KOPT-K1 (cell line): ENCODE measurements around the gene RECK.
"Not testable (repeated sequence)": the region's sequence is repeated elsewhere in the genome, so short reads cannot be mapped to it uniquely, and the experiment has no call there.

Experiments
- H3K27ac ChIP-seq: fragments of 200-600 bp; sonication (generic); 2 replicates; pipeline ENCODE4 v1.5.1; 2016; ENCODE audit warnings: antibody characterized with exemption, mild to moderate bottlenecking, low read depth, low read length; ENCODE audit not compliant: poor library complexity, severe bottlenecking
- H3K36me3 ChIP-seq: fragments of 200-600 bp; sonication (generic); 2 replicates; pipeline ENCODE4 v1.5.1; 2017; ENCODE audit warnings: antibody characterized with exemption, mild to moderate bottlenecking, low read length, moderate library complexity; ENCODE audit not compliant: insufficient read depth
- H3K9me3 ChIP-seq: fragments of 200-600 bp; sonication (generic); 2 replicates; pipeline ENCODE4 v1.5.1; 2017; ENCODE audit warnings: antibody characterized with exemption, low read length, mild to moderate bottlenecking; ENCODE audit not compliant: insufficient read depth, poor library complexity, severe bottlenecking

The RECK gene

DNA sequence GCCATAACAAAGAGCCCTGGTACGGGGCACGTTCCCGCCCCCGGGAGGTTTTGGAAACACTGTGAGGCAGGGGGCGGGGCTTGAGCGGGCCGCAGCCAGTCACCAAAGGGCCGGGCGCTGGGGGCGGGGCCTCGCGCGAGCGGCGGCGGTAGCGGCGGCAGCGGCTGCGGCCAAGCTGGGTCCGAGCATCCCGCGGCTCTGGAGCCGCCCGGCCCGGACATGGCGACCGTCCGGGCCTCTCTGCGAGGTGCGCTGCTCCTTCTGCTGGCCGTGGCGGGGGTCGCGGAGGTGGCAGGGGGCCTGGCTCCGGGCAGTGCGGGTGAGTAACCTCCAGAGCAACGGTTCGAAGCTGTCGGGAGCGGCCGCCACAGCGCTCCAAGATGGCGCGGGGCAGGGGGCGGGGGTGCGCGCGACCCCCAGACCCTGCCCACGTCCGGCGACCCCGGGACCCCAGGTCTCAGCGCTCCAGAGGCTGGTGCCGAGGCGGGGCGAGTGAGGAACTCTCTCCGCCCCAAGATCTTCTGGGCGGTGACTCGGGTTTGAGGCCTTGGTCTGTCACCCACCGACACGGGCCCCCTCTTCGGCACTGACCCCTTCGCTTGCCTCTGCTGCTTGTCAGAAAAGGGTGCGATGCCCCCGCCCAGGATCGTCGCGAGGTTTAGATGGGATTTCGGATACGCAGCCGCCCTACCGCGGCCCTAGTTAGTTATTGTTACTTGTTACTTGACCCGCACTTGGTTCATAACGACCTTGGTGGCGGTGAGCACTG is at the start of gene RECK:
Gene RECK (plus strand): TSS at position 134 of the 769 bp plus-strand sequence. CDS start 86 bp downstream, at position 220.
- Histone ChIP-seq H3K9me3 (no peaks in the 10 kb centered on the region), H3K27ac (peak within 1 kb of the TSS; percentile 61), H3K36me3 (no peaks in the 10 kb centered on the region)

DNA sequence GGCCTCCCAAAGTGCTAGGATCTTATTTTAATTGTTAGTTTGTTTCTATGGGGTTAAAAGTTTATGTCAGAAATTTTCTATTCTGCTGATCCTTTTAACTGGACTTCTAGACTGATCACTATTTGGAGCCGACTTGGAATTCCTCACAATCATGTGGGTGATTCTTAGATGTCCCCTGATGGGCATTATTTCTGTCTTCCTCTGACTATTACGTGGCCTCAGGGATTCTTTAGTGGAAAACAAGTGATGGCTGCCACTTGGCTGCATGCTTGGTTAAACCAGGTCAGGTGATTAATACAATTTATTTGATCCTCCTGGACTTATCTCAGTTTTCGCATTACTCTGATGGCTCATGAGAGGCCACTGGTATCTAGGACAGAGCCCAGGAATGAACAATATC is 46.6 kb upstream of the RECK start:
- Histone ChIP-seq H3K27ac (no peak overlapping the region), H3K9me3 (no peaks in the 10 kb centered on the region), H3K36me3 (no peaks in the 10 kb centered on the region)

DNA sequence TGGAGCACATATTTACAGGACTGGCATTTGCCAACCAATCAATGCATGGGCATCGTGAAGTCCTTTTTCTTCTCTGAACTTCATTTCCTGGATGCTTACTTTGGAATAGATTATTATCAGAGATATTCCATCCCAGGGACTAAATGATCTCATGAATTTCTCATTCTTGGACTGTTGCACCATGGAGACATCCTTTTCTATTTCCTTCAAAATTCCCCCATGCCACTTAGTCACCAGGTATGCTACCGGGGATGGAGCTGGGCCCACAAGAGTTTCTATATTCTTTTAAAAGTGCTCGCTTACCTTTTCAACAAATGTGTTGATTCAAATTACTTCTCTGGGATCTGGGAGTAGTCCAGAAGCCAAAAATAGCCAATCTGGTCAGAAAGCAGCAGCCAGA is 43.6 kb upstream of the RECK start:
- not testable (repeated sequence) for H3K27ac ChIP-seq, H3K9me3 ChIP-seq

DNA sequence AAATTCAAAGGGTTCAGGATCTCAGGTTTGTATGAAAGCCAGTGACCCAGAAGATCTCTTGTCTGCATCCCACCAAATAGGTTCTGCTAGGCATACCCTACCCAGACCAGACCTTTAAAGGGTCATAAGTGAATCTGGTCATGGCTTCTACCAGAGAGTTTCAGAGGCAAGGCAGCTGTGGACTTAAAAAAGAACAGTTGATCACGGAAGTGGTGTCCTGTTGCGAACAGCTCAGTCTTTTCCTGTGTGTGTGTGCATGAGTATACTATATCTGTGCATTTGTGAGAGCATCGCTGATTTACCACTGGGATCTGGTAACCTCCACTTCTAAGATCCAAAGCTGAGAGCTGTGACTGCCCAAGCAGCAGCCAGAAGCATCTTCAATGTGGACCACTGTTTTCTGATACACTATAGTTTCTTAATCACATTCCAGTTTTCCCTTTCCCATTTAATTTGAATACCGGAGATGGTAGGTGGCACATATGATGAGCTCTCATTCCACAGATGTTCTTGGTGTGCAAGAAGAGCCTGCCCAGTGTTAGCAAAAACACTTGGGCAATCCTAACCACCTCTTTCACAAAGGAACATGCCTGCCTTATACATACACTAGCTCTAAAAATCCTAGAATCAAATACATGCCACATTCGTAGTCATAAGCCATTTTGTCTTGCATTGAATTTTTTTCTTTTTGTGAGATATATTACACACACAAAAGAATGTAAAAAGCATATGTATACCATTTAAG is 42.6 kb upstream of the RECK start:
- no peak overlapping the region for H3K27ac ChIP-seq
- no peaks in the 10 kb centered on the region for H3K36me3 ChIP-seq

More for the DNA sequence above, 43.6 kb upstream of the RECK start:
- not testable (repeated sequence) for H3K36me3 ChIP-seq

GRCh38 chr9:35994959-35995358 is 41.8 kb upstream of the RECK start:
- H3K9me3 ChIP-seq, result peaks cover 7% of the 10 kb centered on the region
- no peaks in the 10 kb centered on the region for H3K36me3 ChIP-seq
- H3K27ac ChIP-seq, result no peak overlapping the region

More for the DNA sequence above, 42.6 kb upstream of the RECK start:
- H3K9me3 ChIP-seq, result peaks cover 7% of the 10 kb centered on the region

DNA sequence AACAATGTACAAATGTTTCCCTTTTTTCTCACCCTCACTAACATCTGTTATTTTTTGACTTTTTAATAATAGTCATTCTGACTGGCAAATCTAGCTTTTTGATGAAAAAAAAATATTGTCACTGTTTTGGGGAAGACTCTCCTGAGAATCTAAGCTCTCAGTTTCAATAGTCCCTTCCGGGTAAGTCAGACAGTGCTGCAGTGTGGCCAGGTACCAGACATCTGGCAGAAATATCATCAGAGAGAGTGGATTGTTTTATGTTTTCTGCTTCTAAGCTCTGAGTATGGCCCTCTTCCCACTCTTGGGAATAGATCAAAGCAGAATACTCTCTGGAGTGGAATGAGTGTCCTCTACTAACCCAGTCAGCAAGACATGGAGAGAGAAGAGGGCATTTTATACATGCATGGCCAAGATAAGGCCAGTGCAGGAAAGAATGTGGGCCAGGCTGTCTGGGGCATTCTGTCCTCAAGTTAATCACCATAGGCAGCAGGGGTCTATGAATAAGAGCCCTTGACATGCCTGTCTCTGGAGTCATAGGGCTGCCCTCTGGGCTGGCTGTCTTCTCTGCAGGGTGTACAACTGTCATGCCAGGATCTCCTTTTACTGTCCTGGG is 40.2 kb upstream of the RECK start:
- Histone ChIP-seq H3K9me3 (peaks cover 7% of the 10 kb centered on the region), H3K36me3 (no peaks in the 10 kb centered on the region), H3K27ac (no peak overlapping the region)

DNA sequence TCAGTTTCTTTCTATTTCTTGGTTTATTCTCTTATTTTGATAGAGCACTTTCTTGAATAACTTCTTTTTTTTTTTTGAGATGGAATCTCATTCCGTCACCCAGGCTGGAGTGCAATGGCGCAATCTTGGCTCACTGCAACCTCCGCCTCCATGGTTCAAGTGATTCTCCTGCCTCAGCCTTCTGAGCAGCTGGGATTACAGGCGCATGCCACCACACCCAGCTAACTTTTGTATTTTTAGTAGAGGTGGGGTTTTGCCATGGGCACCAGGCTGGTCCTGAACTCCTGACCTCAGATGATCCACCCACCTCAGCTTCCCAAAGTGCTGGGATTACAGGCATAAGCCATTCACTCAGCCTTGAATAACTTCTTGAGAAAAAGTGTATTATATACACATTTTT is 39.7 kb upstream of the RECK start:
- not testable (repeated sequence) for H3K27ac ChIP-seq, H3K9me3 ChIP-seq, H3K36me3 ChIP-seq

DNA sequence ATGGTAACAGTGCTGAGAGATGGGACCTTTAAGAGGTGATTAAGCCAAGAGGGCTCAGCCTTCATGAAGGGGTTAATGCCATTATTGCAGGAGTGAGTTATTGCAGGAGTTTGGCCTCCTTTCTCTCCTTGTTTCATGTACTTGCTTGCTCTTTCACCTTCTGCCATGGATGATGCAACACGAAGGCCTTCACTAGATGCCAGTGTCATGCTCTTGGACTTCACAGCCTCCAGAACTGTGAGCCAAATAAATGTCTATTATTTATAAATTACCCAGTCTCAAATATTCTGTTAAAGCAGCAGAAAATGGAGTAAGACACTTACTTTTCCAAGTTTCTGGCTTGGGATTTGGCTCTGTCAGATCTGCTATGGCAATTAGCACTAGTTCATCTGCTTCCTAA is 38.4 kb upstream of the RECK start:
- Histone ChIP-seq H3K27ac (no peak overlapping the region), H3K9me3 (peaks cover 7% of the 10 kb centered on the region), H3K36me3 (no peaks in the 10 kb centered on the region)

GRCh38 chr9:36005891-36006290 is 30.8 kb upstream of the RECK start:
- Histone ChIP-seq H3K27ac (no peak overlapping the region), H3K36me3 (no peaks in the 10 kb centered on the region), H3K9me3 (peaks cover 12% of the 10 kb centered on the region)

DNA sequence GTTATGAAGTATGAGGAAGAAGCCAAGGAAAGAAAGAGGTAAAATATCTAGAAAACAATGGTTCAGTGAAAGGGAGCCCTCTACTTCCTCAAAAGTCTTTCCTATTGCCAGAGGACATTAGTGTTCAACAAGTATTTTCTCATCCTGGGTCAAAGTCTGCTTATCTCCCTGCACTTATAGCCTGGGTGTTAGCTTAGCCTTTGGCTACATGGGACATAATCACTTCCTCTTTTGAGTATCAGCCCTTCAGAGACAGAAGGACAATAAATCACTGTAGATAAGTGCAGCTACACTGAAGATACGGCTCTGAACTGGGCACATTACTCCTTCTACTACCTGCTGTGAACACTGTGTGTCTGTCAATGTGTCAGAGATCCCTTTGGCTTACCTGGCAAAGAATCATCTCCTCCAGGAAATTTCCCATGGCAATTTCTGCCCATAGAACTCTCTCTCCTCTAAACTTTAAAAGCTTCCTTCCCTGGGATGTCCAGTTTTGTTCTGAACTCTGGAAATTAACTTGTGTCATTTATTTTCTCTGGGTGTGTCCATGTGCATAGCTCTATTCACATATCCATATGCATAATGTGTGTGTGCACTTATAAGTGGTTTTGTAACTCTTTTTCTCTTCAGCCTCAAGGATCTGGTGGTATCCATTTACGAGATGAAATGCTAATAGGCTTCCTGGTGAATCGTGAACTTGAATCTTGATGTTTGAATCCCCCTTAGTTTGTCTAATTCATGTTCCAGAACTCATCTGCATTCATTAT is 30.0 kb upstream of the RECK start:
- Histone ChIP-seq H3K9me3 (peaks cover 12% of the 10 kb centered on the region), H3K36me3 (no peaks in the 10 kb centered on the region), H3K27ac (no peak overlapping the region)

DNA sequence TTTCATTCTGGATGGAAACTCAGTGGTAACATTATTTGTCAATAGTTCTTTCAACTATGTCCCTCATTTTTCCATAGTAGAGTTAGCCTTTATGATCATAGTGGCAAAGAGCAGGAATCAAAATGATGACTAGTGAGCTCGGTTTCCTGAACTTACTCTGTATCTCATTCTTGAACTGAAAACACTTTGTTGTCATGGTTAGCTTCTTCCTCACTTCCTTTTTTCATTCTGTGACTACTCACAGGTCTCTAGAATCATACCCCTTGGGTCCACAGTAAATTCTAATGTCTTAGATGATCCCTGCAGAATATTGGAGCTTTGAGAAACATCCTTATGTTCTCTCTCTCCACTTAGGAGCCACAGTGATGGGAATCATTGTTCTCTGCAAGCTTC is 29.4 kb upstream of the RECK start:
- Histone ChIP-seq H3K36me3 (no peaks in the 10 kb centered on the region), H3K9me3 (peaks cover 12% of the 10 kb centered on the region), H3K27ac (no peak overlapping the region)

- H3K36me3 ChIP-seq, result no peaks in the 10 kb centered on the region
- H3K9me3 ChIP-seq, result peaks cover 12% of the 10 kb centered on the region
- H3K27ac ChIP-seq, result no peak overlapping the region
Observed at GRCh38 chr9:36007852-36008251, 28.9 kb upstream of the RECK start.

GRCh38 chr9:36008774-36009300 is 27.9 kb upstream of the RECK start:
- H3K9me3 ChIP-seq, result peaks cover 12% of the 10 kb centered on the region
- H3K36me3 ChIP-seq, result no peaks in the 10 kb centered on the region
- no peak overlapping the region for H3K27ac ChIP-seq

DNA sequence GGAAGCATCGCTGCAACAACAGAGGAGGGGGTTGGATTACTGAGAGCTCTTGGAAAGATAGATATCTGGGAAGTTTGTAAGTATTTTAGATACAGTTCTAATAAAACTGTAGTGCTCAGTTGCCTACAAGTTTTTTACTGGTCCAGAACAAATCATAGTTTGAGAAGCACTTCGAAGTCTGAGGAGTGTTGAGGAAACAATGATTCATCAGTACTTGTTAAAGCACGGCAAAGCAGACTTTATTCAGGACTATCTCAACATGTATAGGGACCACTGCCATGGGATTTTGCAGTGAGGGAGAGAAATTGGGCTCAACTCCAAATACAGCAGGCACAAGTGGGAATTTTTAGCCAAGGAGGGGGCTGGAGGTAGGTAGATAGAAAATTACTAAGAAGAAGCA is 25.3 kb upstream of the RECK start:
- H3K27ac ChIP-seq, result no peak overlapping the region
- no peaks in the 10 kb centered on the region for H3K36me3 ChIP-seq
- H3K9me3 ChIP-seq, result peaks cover 6% of the 10 kb centered on the region

DNA sequence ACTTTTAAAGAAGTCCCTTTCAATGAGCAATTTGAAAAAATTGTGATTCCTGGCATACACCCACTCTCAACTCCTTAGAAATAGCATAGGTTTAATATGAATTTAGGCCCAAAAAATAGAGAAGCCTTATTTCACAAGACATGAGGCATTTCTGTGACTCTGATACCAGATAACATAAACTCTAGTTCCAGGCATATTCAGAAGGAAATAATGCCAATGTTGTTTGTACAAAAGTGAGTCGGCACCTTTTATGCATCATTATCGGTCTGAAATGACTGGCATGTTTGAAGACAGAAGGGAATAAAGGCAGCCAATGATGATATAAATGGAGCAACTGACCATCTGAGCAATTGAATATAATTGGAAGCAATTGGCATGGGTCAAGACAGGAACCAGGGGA is 19.4 kb upstream of the RECK start:
- Histone ChIP-seq H3K9me3 (no peaks in the 10 kb centered on the region), H3K36me3 (no peaks in the 10 kb centered on the region)

More for the DNA sequence above, 19.4 kb upstream of the RECK start:
- H3K27ac ChIP-seq, result no peak overlapping the region
